CD14-positive monocyte (primary cell): ENCODE results near the gene PPFIA3. TPM values are rescaled to one million over a fixed set of nuclear protein-coding genes. Genes with fewer than 3 reads are reported as not detected.

Source experiments
- DNase-seq, 3 donors: peaks; one replicate each; pipeline ENCODE4 v3.0.0-alpha.2; 2011 to 2022
- H2AFZ ChIP-seq: 2 replicates; pipeline ENCODE4 v1.6.0; 2012; ENCODE audit warnings: mild to moderate bottlenecking, low read depth, low read length, inconsistent platforms; ENCODE audit not compliant: insufficient read depth, poor library complexity, severe bottlenecking
- H3K27ac ChIP-seq, 2 donors: 1 replicate in 1 of 2; 2 replicates in 1 of 2; pipeline ENCODE4 v1.5.1; 2012 to 2013; ENCODE audit warnings: low read length in 2 of 2, control low read depth in 1 of 2, inconsistent platforms in 1 of 2, low read depth in 1 of 2, mild to moderate bottlenecking in 1 of 2
- H3K27me3 ChIP-seq, 2 donors: one replicate each; pipeline versions ENCODE4 v1.6.0 to v1.6.1; 2011 to 2013; ENCODE audit warnings: low read length in 2 of 2; ENCODE audit not compliant: control insufficient read depth in 2 of 2, insufficient read depth in 2 of 2
- H3K36me3 ChIP-seq, 2 donors: replicated peaks in 1 of 2; 1 replicate in 1 of 2; 2 replicates in 1 of 2; pipeline versions ENCODE4 v1.5.1 to v1.6.1; 2012 to 2013; ENCODE audit warnings: low read length in 2 of 2, control low read depth in 1 of 2, inconsistent platforms in 1 of 2, mild to moderate bottlenecking in 1 of 2; ENCODE audit not compliant: insufficient read depth in 2 of 2, control insufficient read depth in 1 of 2
- H3K4me1 ChIP-seq, 2 donors: 1 replicate in 1 of 2; 2 replicates in 1 of 2; pipeline versions ENCODE4 v1.5.1 to v1.6.1; 2012 to 2013; ENCODE audit warnings: low read length in 2 of 2, control low read depth in 1 of 2, inconsistent platforms in 1 of 2, mild to moderate bottlenecking in 1 of 2, moderate library complexity in 1 of 2; ENCODE audit not compliant: insufficient read depth in 2 of 2, control insufficient read depth in 1 of 2
- H3K4me2 ChIP-seq: replicated peaks from 2 replicates; pipeline ENCODE3; 2012; ENCODE audit warnings: low read length, moderate library complexity, mild to moderate bottlenecking; ENCODE audit not compliant: poor library complexity, severe bottlenecking; ENCODE audit errors: extremely low read depth
- H3K4me3 ChIP-seq, 3 experiments: fragments of 200-600 bp in 1 of 3; sonication (generic) in 1 of 3; replicated peaks in 1 of 3; 1 replicate in 2 of 3; 2 replicates in 1 of 3; pipeline ENCODE4 v1.5.1; 2011 to 2013; ENCODE audit warnings: low read length in 3 of 3, mild to moderate bottlenecking in 3 of 3, control low read depth in 2 of 3, low read depth in 2 of 3, inconsistent platforms in 1 of 3, moderate library complexity in 1 of 3
- H3K79me2 ChIP-seq: 2 replicates; pipeline ENCODE4 v1.6.0; 2012; ENCODE audit warnings: mild to moderate bottlenecking, control low read depth, inconsistent platforms, low read length, moderate library complexity; ENCODE audit not compliant: insufficient read depth
- H3K9ac ChIP-seq: 2 replicates; pipeline ENCODE4 v1.6.0; 2017; ENCODE audit warnings: low read length, mild to moderate bottlenecking; ENCODE audit not compliant: insufficient read depth, poor library complexity, severe bottlenecking
- H3K9me3 ChIP-seq, 2 donors: replicated peaks in 1 of 2; 1 replicate in 1 of 2; 2 replicates in 1 of 2; pipeline versions ENCODE4 v1.5.1 to v1.6.1; 2012 to 2013; ENCODE audit warnings: low read length in 2 of 2, control low read depth in 1 of 2; ENCODE audit not compliant: control insufficient read depth in 1 of 2, insufficient read depth in 1 of 2
- H4K20me1 ChIP-seq: 2 replicates; pipeline ENCODE4 v1.6.0; 2012; ENCODE audit warnings: mild to moderate bottlenecking, low read length, control low read depth, moderate library complexity; ENCODE audit not compliant: insufficient read depth
- H3K27ac Mint-ChIP-seq, 7 donors: one replicate each; pipeline ENCODE4 v1.8.0; 2020; ENCODE audit warnings: mild to moderate bottlenecking in 7 of 7, mixed read lengths in 7 of 7, moderate library complexity in 6 of 7, inconsistent platforms in 2 of 7
- H3K27me3 Mint-ChIP-seq, 3 donors: one replicate each; pipeline ENCODE4 v1.8.0; 2021 to 2022; ENCODE audit warnings: low read depth in 3 of 3, mild to moderate bottlenecking in 3 of 3, mixed read lengths in 3 of 3, moderate library complexity in 3 of 3, inconsistent platforms in 1 of 3
- H3K36me3 Mint-ChIP-seq, 2 donors: one replicate each; pipeline ENCODE4 v1.8.0; 2020; ENCODE audit warnings: mixed read lengths in 2 of 2, inconsistent platforms in 1 of 2, mild to moderate bottlenecking in 1 of 2
- H3K4me1 Mint-ChIP-seq: one replicate; pipeline ENCODE4 v1.8.0; 2020; ENCODE audit warnings: mild to moderate bottlenecking, mixed read lengths
- H3K4me3 Mint-ChIP-seq, 2 donors: one replicate each; pipeline ENCODE4 v1.8.0; 2020; ENCODE audit warnings: mild to moderate bottlenecking in 2 of 2, mixed read lengths in 2 of 2, moderate library complexity in 1 of 2
- H3K9me3 Mint-ChIP-seq, 7 donors: one replicate each; pipeline ENCODE4 v1.8.0; 2020 to 2022; ENCODE audit warnings: mixed read lengths in 7 of 7, mild to moderate bottlenecking in 6 of 7, moderate library complexity in 6 of 7, inconsistent platforms in 2 of 7
- CTCF ChIP-seq: fragments of 200-600 bp; IDR thresholded peaks from one replicate; pipeline ENCODE4 v1.8.0; 2022; ENCODE audit warnings: antibody characterized with exemption, mild to moderate bottlenecking
- WGBS: methylation state at CpG from one replicate; pipeline ENCODE4 v1.1.5; 2013; ENCODE audit warnings: missing lambda C conversion rate; ENCODE audit not compliant: insufficient coverage; 5-methylcytosine and 5-hydroxymethylcytosine counted together
- intact Hi-C, 2 donors: fragments of 100-400 bp; cut with micrococcal nuclease; formaldehyde crosslinking; loops; one replicate each; pipeline versions ENCODE4 v1.15.0 to v1.15.1; 2023
- polyA plus RNA-seq, 3 donors: library from polyadenylated mRNA; depleted of rRNA in 1 of 3; unstranded in 2 of 3; stranded (reverse) in 1 of 3; fragments of 300-500 nt in 2 of 3; fragments of >200 nt in 1 of 3; fragmentation: Illumina TruSeq in 2 of 3; gene quantifications; 1 replicate in 2 of 3; 2 replicates in 1 of 3; pipeline ENCODE4 v1.2.3, GENCODE V29; 2012 to 2021

Gene PPFIA3
- polyA plus RNA-seq, 3 donors: 0.43 TPM; not detected in 2

DNA sequence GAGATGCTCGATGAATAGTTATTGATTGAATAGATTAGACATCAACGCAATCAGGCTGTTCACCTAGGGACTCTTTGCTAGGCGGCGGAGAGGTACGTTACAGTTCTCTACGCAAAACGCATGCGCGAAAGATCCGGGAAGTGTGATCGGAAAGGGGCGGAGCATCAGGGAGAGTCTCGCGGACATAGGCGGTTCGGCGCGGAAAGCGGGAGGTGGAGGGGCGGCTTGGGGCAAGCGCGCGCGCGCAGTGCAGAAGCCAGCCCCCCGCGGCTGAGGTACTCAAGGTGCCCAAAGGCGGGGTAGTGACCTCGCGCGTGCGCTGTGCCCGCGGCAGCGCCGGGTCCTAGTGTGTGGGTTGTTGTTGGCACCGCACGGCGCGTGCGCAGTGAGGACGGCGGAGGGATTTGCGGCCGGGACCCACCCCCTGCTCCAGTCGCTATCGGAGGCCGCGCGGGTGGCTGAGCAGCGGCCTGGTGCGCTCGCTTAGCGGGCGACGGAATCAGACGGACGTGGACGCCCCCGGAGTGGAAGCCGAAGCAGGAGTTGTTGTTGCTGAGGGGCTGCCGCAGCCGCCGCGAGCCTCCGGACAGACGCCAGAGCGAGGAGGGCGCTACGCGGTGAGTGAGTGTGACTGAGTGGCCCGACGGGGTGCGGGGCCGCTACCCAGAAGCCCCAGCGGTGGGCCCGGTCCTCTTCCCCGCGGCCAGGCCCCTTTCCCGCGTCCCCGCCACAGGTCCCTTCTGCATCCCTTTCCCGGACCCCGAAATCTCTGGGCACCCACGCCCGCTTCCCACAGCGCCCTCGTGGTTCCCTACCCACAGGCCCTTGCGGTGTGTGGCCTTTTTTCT is 34.1 kb upstream of the PPFIA3 start, which contains the start of gene SNRNP70:
SNRNP70 (plus strand) TSS at position 432 of the 848 bp plus-strand sequence. CDS start 964 bp downstream, outside the sequence.
- Histone ChIP-seq H3K4me2 (peak within 1 kb of the TSS; percentile 96), H3K36me3 (peaks cover 15 to 28% of the 10 kb centered on the region in 2 donors), H3K79me2 (peaks cover 46% of the 10 kb centered on the region), H3K27ac (peak within 1 kb of the TSS; percentile 61 to 84), H3K4me3 (peak within 1 kb of the TSS; percentile 62 to 93 (median 71)), H3K9me3 (no peaks in the 10 kb centered on the region), H2AFZ (peak within 1 kb of the TSS; percentile 82), H3K9ac (peak within 1 kb of the TSS; percentile 84), H3K4me1 (peaks cover 18 to 22% of the 10 kb centered on the region in 2 donors), H3K27me3 (no peaks in the 10 kb centered on the region), H4K20me1 (peaks cover 47% of the 10 kb centered on the region)
- Mint-ChIP-seq H3K9me3 (no peaks in the 10 kb centered on the region), H3K4me1 (peaks cover 21% of the 10 kb centered on the region), H3K4me3 (peak within 1 kb of the TSS; percentile 91 to 94), H3K27ac (peak within 1 kb of the TSS; percentile 86 to 95 (median 89)), H3K36me3 (peaks cover 13 to 30% of the 10 kb centered on the region in 2 donors), H3K27me3 (peaks cover 2 to 4% (median 2%) of the 10 kb centered on the region in 3 donors)
- intact Hi-C loops: loop anchor here in 1 of 2 donors (10.0 kb wide), 1 partner anchor 370 kb away; the partner anchor contains the start of genes ALDH16A1 and PIH1D1
- under 1% methylated on average over 89 of the region's 89 CpGs for WGBS
- no peak for TF ChIP-seq CTCF
- DNase-seq: peak; percentile 98 to 99 (median 99)

DNA sequence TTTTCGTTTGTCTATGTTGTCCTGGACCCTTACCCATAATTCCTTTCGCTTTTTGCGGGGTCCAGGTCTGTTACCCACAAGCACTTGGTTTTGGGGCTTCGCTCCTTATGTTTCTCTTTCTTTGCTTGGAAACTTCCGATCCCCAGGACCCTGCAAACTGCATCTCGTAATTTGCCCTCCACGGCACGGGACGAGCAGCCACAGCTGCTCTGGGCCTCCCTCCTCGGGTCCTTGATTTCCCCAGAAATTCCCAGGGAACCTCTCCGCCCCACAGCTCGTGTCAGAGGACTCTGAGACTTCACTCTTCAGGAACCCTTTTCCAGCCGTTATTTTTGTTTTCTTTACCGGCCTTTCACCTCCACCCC is 33.5 kb upstream of the PPFIA3 start:
- peak overlapping the region; percentile 86 to 95 (median 89) for H3K27ac Mint-ChIP-seq
- H3K9me3 Mint-ChIP-seq: no peaks in the 10 kb centered on the region
- Histone ChIP-seq H3K27me3 (no peaks in the 10 kb centered on the region), H3K4me3 (peak overlapping the region; percentile 62 to 93 (median 71)), H3K4me2 (peak overlapping the region; percentile 96), H3K9ac (peak overlapping the region; percentile 84), H3K27ac (peak overlapping the region; percentile 61 to 84), H3K4me1 (peaks cover 18 to 22% of the 10 kb centered on the region in 2 donors), H3K9me3 (no peaks in the 10 kb centered on the region), H3K36me3 (peaks cover 22 to 34% of the 10 kb centered on the region in 2 donors), H4K20me1 (peaks cover 53% of the 10 kb centered on the region), H2AFZ (peak overlapping the region; percentile 82), H3K79me2 (peaks cover 52% of the 10 kb centered on the region)
- peak overlapping the region; percentile 91 to 94 for H3K4me3 Mint-ChIP-seq
- no peak for DNase-seq
- TF ChIP-seq CTCF: no peak
- intact Hi-C loops: loop anchor here in 1 of 2 donors (10.0 kb wide), 1 partner anchor 369 kb away; the partner anchor contains the start of genes ALDH16A1 and PIH1D1
- H3K4me1 Mint-ChIP-seq: peaks cover 21% of the 10 kb centered on the region
- peaks cover 19 to 36% of the 10 kb centered on the region in 2 donors for H3K36me3 Mint-ChIP-seq
- 0% methylated on average over 14 of the region's 14 CpGs for WGBS
- peaks cover 2 to 3% (median 2%) of the 10 kb centered on the region in 3 donors for H3K27me3 Mint-ChIP-seq
